GM12864 (cell line): ENCODE data around the gene KREMEN1.

Experiments
- DNase-seq: peaks from one replicate; pipeline ENCODE4 v3.0.0-alpha.2; 2011; ENCODE audit warnings: low read depth
- H3K4me3 ChIP-seq: 2 replicates; pipeline ENCODE4 v1.5.1; 2011; ENCODE audit warnings: mild to moderate bottlenecking, low read depth, low read length, control low read depth
- CTCF ChIP-seq: IDR thresholded peaks from 2 replicates; pipeline ENCODE4 v1.5.1; 2011; ENCODE audit warnings: low read depth, mild to moderate bottlenecking, moderate library complexity, low read length, control low read depth, inconsistent platforms; ENCODE audit errors: missing control alignments

KREMEN1 gene, protein sequence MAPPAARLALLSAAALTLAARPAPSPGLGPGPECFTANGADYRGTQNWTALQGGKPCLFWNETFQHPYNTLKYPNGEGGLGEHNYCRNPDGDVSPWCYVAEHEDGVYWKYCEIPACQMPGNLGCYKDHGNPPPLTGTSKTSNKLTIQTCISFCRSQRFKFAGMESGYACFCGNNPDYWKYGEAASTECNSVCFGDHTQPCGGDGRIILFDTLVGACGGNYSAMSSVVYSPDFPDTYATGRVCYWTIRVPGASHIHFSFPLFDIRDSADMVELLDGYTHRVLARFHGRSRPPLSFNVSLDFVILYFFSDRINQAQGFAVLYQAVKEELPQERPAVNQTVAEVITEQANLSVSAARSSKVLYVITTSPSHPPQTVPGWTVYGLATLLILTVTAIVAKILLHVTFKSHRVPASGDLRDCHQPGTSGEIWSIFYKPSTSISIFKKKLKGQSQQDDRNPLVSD

DNA sequence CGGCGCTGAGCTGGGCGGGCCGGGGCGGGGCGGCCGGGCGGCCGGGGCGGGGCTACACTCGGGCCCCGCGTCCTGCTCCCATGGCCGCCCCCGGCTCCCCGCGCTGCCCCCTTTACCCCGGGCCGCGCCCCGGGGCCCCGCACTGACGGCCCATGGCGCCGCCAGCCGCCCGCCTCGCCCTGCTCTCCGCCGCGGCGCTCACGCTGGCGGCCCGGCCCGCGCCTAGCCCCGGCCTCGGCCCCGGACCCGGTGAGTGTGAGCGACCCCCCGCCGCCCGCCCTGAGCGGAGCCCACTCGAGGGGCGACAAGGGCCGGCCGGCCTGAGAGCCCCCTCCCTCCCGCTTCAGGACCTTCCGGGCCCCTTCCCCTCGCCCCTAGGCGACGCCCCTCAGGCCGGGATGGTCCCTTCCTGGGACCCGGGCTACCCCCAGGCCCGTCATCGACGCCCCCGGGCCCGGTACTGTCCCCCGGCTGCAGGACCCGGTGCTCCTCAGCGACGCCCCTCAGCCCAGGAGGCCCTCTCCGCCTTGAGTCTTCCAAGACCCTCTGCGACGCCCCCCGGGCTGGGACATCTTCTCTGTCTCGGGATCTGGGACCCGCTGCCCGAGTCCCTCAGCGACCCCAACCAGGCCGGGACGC, at the start of gene KREMEN1:
TSS of gene KREMEN1 (plus strand) at position 57 of the 639 bp plus-strand sequence. CDS start at position 153, 96 bp downstream.
- H3K4me3 ChIP-seq: peak within 1 kb of the TSS; percentile 31
- no peak for TF ChIP-seq CTCF
- no peak for DNase-seq

DNA sequence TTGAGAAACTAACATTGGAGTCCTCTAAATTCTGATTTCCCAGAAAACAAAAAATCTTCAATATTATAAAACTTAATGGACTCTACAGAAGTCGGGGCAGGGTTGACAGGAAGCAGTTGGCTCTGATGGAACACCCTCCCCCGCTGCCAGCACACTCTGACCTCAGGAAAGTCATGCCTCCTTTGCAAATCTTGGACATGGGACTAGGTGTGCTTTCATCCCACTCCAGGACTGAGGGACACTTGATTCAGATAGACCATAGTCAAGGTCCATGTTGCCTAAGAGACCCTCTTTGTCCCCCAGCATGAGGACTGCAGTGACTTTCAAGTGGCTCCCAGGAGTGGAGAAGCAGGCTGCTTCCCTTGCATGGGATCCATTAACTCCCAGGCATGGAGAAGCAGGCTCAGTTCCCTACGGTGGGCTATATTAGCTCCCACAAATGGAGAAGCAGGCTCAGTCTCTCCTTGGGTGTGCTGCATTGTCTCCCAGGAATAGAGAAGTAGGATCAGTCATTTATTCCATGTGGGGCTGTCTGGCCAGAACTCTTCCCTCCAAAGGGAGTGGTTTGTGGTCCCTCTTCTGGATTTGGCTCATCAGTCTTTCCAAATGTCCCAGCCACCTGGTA, 49.6 kb upstream of the KREMEN1 start:
- no peak for TF ChIP-seq CTCF
- DNase-seq: no peak

DNA sequence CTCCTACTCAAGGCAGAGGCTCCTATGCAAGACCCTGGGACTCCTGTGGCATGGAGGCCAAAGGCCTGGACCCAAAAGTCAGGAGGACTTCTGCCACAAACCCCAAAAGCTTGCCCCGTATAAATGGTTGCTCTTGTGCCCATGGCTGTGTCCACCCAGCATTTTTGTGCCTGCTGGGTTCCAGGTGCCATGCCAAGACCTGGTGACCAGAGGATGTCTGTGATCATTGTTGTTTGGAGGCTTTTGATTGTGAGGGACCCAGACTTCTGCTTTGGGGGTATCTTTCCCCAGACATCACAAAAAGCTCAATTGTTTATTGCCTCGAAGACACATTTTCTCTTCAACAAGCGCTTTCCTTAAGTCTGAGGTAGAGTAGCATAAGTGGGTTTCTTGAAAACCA, 46.3 kb upstream of the KREMEN1 start:
- DNase-seq: no peak
- no peak overlapping the region for H3K4me3 ChIP-seq
- no peak for TF ChIP-seq CTCF

More for the DNA sequence above, 49.6 kb upstream of the KREMEN1 start:
- no peak overlapping the region for H3K4me3 ChIP-seq

- TF ChIP-seq CTCF: no peak
- DNase-seq: no peak
Measured at GRCh38 chr22:29028468-29028867, 44.4 kb upstream of the KREMEN1 start.

GRCh38 chr22:29029202-29030000, 43.4 kb upstream of the KREMEN1 start:
- H3K4me3 ChIP-seq: no peak overlapping the region
- DNase-seq: no peak
- no peak for TF ChIP-seq CTCF

More at GRCh38 chr22:29028468-29028867, 44.4 kb upstream of the KREMEN1 start:
- no peak overlapping the region for H3K4me3 ChIP-seq

- DNase-seq: no peak
- H3K4me3 ChIP-seq: no peak overlapping the region
- no peak for TF ChIP-seq CTCF
Measured at GRCh38 chr22:29030016-29030617, 42.7 kb upstream of the KREMEN1 start.
